BE2C (cell line): Measurements from ENCODE around the gene NOLC1.

Experiments used
- DNase-seq: peaks from one replicate; pipeline ENCODE4 v3.0.0-alpha.2; 2020
- H3K27me3 ChIP-seq: fragments of 250-450 bp; sonication (Bioruptor Pico); 2 replicates; pipeline ENCODE4 v1.5.1; 2020; ENCODE audit warnings: mild to moderate bottlenecking
- H3K36me3 ChIP-seq: fragments of 250-450 bp; sonication (Bioruptor Pico); 2 replicates; pipeline ENCODE4 v1.5.1; 2020; ENCODE audit warnings: mild to moderate bottlenecking
- H3K4me1 ChIP-seq: fragments of 250-450 bp; sonication (Bioruptor Pico); 2 replicates; pipeline ENCODE4 v1.5.1; 2020
- H3K4me3 ChIP-seq: 2 replicates; pipeline ENCODE4 v1.5.1; 2011; ENCODE audit warnings: low read depth, low read length
- H3K9me3 ChIP-seq: fragments of 250-450 bp; sonication (Bioruptor Pico); 2 replicates; pipeline ENCODE4 v1.5.1; 2020
- TF ChIP-seq, protein P1 (sequence below): IDR thresholded peaks from 2 replicates; pipeline ENCODE4 v1.5.1; 2012; ENCODE audit warnings: mild to moderate bottlenecking, low read depth, low read length

The NOLC1 gene

DNA sequence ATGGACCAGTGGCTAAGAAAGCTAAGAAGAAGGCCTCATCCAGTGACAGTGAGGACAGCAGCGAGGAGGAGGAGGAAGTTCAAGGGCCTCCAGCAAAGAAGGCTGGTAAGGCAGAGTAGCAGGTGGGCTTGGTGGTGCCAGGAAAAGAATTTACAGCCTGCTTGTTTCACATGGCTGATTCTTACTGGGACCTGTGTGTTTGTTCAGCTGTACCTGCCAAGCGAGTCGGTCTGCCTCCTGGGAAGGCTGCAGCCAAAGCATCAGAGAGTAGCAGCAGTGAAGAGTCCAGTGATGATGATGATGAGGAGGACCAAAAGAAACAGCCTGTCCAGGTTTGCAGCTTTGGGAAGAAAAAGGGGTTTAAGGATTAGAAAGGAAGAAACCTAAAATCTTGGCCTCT lies 5.0 kb downstream of the NOLC1 start:
- Histone ChIP-seq H3K27me3 (no peaks in the 10 kb centered on the region), H3K4me1 (no peaks in the 10 kb centered on the region), H3K4me3 (no peak overlapping the region), H3K9me3 (no peaks in the 10 kb centered on the region), H3K36me3 (peaks cover 87% of the 10 kb centered on the region)
- TF ChIP-seq, protein P1, sequence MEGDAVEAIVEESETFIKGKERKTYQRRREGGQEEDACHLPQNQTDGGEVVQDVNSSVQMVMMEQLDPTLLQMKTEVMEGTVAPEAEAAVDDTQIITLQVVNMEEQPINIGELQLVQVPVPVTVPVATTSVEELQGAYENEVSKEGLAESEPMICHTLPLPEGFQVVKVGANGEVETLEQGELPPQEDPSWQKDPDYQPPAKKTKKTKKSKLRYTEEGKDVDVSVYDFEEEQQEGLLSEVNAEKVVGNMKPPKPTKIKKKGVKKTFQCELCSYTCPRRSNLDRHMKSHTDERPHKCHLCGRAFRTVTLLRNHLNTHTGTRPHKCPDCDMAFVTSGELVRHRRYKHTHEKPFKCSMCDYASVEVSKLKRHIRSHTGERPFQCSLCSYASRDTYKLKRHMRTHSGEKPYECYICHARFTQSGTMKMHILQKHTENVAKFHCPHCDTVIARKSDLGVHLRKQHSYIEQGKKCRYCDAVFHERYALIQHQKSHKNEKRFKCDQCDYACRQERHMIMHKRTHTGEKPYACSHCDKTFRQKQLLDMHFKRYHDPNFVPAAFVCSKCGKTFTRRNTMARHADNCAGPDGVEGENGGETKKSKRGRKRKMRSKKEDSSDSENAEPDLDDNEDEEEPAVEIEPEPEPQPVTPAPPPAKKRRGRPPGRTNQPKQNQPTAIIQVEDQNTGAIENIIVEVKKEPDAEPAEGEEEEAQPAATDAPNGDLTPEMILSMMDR = no peak
- no peak for DNase-seq

DNA sequence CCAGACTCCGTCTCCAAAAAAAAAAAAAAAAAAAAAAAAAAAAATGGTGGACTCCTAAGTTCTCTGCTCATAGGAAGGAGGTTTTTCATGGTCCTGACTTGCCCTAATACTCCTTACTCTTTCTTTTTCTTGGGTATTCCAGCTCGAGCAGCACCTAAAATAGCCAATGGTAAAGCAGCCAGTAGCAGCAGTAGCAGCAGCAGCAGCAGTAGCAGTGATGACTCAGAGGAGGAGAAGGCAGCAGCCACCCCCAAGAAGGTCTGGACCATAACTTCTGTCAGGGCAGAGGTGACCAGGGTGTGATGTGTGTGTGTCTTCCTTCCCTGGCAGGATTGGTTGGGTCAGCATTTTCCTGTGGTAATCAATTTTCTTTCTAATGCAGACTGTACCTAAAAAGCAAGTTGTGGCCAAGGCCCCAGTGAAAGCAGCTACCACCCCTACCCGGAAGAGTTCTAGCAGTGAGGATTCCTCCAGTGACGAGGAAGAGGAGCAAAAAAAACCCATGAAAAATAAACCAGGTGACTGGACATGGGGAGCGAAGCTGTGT lies 6.9 kb downstream of the NOLC1 start:
- Histone ChIP-seq H3K4me3 (no peak overlapping the region), H3K9me3 (no peaks in the 10 kb centered on the region), H3K36me3 (peaks cover 99% of the 10 kb centered on the region), H3K4me1 (no peaks in the 10 kb centered on the region), H3K27me3 (no peaks in the 10 kb centered on the region)
- no peak for DNase-seq
- TF ChIP-seq, protein P1 = no peak

DNA sequence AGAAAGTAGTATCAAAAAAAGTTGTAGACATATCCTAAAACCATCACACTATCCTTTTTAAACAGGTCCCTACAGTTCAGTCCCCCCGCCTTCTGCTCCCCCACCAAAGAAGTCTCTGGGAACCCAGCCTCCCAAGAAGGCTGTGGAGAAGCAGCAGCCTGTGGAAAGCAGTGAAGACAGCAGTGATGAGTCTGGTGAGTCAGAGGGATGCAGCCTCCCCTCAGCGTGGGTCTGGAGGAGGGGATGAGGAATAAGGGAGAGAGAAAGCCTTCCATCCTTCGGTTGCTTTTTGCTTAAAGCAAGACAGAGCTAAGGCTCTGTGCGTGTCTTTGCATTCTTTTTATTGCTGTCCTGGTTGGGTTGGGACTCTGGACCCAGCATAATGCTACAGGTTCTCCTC lies 7.6 kb downstream of the NOLC1 start:
- H3K27me3 ChIP-seq = no peaks in the 10 kb centered on the region
- TF ChIP-seq, protein P1 = no peak
- H3K4me3 ChIP-seq = no peak overlapping the region
- no peaks in the 10 kb centered on the region for H3K4me1 ChIP-seq
- H3K36me3 ChIP-seq = peaks cover 97% of the 10 kb centered on the region
- DNase-seq = no peak
- H3K9me3 ChIP-seq = no peaks in the 10 kb centered on the region

DNA sequence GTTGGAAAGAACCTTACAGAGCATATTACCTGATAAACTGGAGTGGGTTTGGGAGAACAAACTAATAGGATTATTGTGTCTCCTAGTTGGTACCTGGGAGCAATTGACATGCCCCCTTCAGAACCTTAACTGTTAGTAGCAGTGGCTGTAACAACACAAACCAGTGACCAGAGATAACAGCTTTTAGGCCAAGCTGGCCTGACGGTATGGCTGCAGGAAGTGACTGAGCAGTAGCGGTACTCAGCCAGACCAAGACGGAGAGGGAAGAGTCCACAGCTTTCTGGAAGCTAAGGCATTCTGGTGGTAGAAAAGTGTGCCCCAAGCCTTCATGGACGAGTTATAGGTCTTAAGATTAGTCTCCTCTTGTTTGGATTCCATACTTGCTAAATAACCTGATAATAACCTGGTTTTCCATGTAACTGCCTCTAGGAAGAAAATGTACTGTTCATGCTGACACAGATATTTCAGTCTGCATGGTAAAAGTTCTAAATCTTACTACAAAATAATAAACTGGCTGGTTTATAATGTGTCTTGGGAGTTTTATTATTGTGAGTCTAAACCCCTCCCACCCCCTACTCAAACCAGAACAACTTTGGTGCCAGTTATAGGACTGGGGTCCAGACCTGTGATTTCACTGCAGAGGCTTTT lies 11.3 kb downstream of the NOLC1 start:
- H3K9me3 ChIP-seq = no peaks in the 10 kb centered on the region
- H3K4me3 ChIP-seq = no peak overlapping the region
- no peaks in the 10 kb centered on the region for H3K4me1 ChIP-seq
- TF ChIP-seq, protein P1 = no peak
- no peaks in the 10 kb centered on the region for H3K27me3 ChIP-seq
- no peak for DNase-seq
- peaks cover 62% of the 10 kb centered on the region for H3K36me3 ChIP-seq

DNA sequence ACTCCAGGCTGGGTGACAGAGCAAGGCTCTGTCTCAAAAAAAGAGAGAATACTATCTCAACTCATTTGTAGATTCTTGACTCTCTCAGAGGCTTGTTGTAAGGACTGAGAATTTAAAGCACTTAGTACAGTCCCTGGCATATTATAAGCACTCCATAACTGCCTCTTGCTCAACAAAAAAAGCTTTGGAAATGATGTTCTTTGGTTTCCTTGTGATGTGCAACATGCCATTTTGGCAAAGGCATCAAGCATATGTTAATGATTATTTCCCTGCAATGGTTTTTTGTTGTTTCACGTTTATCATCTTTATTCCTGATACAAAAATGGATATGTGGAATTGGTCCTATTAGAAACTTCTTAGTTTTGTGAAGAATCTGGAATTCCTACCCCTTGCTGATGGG lies 15.7 kb downstream of the NOLC1 start:
- Histone ChIP-seq H3K9me3 (no peaks in the 10 kb centered on the region), H3K4me1 (no peaks in the 10 kb centered on the region), H3K36me3 (peaks cover 18% of the 10 kb centered on the region), H3K4me3 (no peak overlapping the region), H3K27me3 (no peaks in the 10 kb centered on the region)
- TF ChIP-seq, protein P1 = no peak
- DNase-seq = no peak

DNA sequence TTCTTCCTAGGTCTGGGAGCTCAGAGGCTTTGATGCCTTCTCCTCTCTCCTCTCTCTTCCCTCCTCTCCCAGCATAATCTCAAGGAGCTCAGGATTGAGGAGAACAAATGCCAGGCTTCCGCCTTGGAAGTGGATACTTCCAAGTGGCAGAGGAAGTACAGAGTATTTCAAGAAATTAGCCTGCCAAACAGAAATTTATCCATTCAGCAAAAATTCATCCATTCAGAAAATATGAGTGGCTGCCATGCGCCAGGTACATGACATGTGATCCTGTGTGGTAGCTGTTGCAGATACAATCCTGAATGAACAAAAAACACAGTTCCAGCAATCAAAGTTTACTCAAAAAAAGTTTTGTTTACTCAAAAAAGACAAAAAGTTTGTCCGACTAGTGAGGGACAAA lies 18.4 kb downstream of the NOLC1 start:
- no peaks in the 10 kb centered on the region for H3K4me1 ChIP-seq
- no peak for DNase-seq
- TF ChIP-seq, protein P1 = no peak
- no peak overlapping the region for H3K4me3 ChIP-seq
- H3K36me3 ChIP-seq = no peaks in the 10 kb centered on the region
- H3K9me3 ChIP-seq = no peaks in the 10 kb centered on the region
- no peaks in the 10 kb centered on the region for H3K27me3 ChIP-seq
